ENCODE data around the gene GSTO2. TPM values are rescaled to one million over a fixed set of nuclear protein-coding genes. Genes with fewer than 3 reads are reported as not detected.

The GSTO2 gene
- total and polyA plus RNA-seq, 10 donors = 0.32 to 1.4 (median 0.91) TPM

DNA sequence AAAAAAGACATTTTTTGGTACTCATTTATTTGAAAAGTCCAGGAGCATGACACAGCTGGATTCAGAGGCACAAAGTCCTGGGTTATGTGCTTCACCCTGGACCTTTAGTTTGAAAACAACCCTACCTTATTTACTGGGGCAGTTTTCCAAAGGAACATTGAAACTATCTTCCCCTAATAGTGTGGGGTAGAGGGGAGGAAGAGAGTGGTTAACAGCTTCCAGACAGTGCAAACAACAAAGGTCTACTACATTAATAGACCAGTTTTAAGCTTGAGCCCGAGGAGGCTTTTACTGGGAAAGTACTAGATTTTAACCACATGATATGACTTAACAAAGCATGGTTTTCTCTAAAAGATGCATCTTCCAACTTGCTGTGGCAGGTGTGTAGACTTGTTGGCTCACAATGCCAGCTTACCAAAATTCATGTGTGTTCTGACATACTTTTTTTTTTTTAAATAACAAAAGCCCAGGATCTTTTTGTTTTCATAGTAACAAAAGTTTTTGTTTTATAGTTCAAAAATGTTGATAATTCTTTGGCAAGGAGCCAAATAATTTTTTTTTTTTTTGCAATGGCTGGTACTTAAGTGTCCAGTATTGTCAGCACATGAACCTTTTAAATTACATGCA, 12.5 kb upstream of the GSTO2 start:
- no peak for TF ChIP-seq POLR2A (IDR thresholded peaks at IDR 0.05)
- TF ChIP-seq, protein P1, sequence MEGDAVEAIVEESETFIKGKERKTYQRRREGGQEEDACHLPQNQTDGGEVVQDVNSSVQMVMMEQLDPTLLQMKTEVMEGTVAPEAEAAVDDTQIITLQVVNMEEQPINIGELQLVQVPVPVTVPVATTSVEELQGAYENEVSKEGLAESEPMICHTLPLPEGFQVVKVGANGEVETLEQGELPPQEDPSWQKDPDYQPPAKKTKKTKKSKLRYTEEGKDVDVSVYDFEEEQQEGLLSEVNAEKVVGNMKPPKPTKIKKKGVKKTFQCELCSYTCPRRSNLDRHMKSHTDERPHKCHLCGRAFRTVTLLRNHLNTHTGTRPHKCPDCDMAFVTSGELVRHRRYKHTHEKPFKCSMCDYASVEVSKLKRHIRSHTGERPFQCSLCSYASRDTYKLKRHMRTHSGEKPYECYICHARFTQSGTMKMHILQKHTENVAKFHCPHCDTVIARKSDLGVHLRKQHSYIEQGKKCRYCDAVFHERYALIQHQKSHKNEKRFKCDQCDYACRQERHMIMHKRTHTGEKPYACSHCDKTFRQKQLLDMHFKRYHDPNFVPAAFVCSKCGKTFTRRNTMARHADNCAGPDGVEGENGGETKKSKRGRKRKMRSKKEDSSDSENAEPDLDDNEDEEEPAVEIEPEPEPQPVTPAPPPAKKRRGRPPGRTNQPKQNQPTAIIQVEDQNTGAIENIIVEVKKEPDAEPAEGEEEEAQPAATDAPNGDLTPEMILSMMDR (IDR thresholded peaks at IDR 0.05 in 8 of 11, conservative IDR thresholded peaks at IDR 0.05 in 3 of 11) = no peak
- no peak for TF ChIP-seq POLR2AphosphoS5 (IDR thresholded peaks at IDR 0.05)
- WGBS, 5 donors = 4 to 12% (median 7%) methylated on average over 1 of the region's 1 CpG
- H3K9me3 ChIP-seq = no peaks in the 10 kb centered on the region
- peak overlapping the region in 7 of 8 donors; percentile 79 to 94 (median 93) for H3K4me3 ChIP-seq
- intact Hi-C loops (cut with DNase I; ENCODE audit: low total_unique reads) = no loop called here
- H3K27me3 ChIP-seq (replicated peaks in 1 of 7) = no peaks in the 10 kb centered on the region
- H3K27ac ChIP-seq = peak overlapping the region; percentile 87 to 99 (median 97)
- DNase-seq = no peak
- H3K4me1 ChIP-seq = peaks cover 36 to 76% (median 69%) of the 10 kb centered on the region in 6 donors
- peaks cover 0 to 45% (median 27%) of the 10 kb centered on the region in 6 donors for H3K36me3 ChIP-seq

DNA sequence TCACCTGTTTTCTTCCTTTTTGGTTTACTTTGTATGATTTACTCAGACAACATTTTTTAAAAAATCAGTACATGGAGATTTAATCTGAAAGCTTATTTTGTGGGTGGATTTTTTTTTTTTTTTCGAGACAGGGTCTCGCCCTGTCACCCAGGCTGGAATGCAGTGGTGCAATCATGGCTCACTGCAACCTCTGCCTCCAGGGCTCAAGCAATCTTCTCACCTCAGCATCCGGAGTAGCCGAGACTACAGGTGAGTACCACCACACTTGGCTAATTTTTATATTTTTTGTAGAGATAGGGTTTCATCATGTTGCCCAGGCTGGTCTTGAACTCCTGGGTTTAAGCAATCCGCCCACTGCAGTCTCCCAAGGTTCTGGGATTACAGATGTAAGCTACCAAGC, 11.7 kb upstream of the GSTO2 start:
- TF ChIP-seq, protein P1 (IDR thresholded peaks at IDR 0.05 in 8 of 11, conservative IDR thresholded peaks at IDR 0.05 in 3 of 11) = no peak
- TF ChIP-seq POLR2AphosphoS5 (IDR thresholded peaks at IDR 0.05) = no peak
- TF ChIP-seq POLR2A (IDR thresholded peaks at IDR 0.05) = no peak
- intact Hi-C loops (cut with DNase I; ENCODE audit: low total_unique reads) = no loop called here
- Histone ChIP-seq H3K27me3 (replicated peaks in 1 of 7) (no peaks in the 10 kb centered on the region), H3K36me3 (peaks cover 0 to 53% (median 32%) of the 10 kb centered on the region in 6 donors), H3K4me3 (no peak overlapping the region), H3K4me1 (peaks cover 36 to 84% (median 72%) of the 10 kb centered on the region in 6 donors), H3K27ac (peak overlapping the region in 7 of 8 donors; percentile 12 to 97 (median 45)), H3K9me3 (no peaks in the 10 kb centered on the region)
- 87 to 94% (median 89%) methylated on average over 5 of the region's 5 CpGs for WGBS, 5 donors
- DNase-seq = no peak

- 66 to 83% (median 73%) methylated on average over 3 of the region's 3 CpGs for WGBS, 5 donors
- no peak overlapping the region for H3K4me3 ChIP-seq
- no peak for TF ChIP-seq POLR2AphosphoS5 (IDR thresholded peaks at IDR 0.05)
- TF ChIP-seq POLR2A (IDR thresholded peaks at IDR 0.05) = no peak
- TF ChIP-seq, protein P1 (IDR thresholded peaks at IDR 0.05 in 8 of 11, conservative IDR thresholded peaks at IDR 0.05 in 3 of 11) = no peak
- no peaks in the 10 kb centered on the region for H3K27me3 ChIP-seq (replicated peaks in 1 of 7)
- no peaks in the 10 kb centered on the region for H3K9me3 ChIP-seq
- intact Hi-C loops (cut with DNase I; ENCODE audit: low total_unique reads) = no loop called here
- H3K36me3 ChIP-seq = peaks cover 0 to 63% (median 41%) of the 10 kb centered on the region in 6 donors
- H3K27ac ChIP-seq = peak overlapping the region in 5 of 8 donors; percentile 37 to 97 (median 45)
- peaks cover 36 to 92% (median 78%) of the 10 kb centered on the region in 6 donors for H3K4me1 ChIP-seq
- DNase-seq = no peak
Observed at GRCh38 chr10:104258209-104258608, 10.8 kb upstream of the GSTO2 start.

DNA sequence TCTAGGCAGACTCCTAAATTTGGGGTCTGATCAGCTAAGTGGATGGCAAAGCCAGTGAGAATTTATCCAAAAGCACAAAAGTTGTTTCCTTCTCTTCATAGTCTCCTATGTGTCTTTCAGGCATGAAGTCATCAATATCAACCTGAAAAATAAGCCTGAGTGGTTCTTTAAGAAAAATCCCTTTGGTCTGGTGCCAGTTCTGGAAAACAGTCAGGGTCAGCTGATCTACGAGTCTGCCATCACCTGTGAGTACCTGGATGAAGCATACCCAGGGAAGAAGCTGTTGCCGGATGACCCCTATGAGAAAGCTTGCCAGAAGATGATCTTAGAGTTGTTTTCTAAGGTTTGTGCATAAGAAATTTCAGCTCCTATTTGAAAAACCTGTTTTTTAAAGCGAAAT, 9.5 kb upstream of the GSTO2 start:
- Histone ChIP-seq H3K9me3 (no peaks in the 10 kb centered on the region), H3K36me3 (peaks cover 0 to 75% (median 46%) of the 10 kb centered on the region in 6 donors), H3K27me3 (replicated peaks in 1 of 7) (no peaks in the 10 kb centered on the region), H3K27ac (peak overlapping the region in 4 of 8 donors; percentile 4 to 97 (median 62)), H3K4me3 (no peak overlapping the region), H3K4me1 (peaks cover 40 to 92% (median 78%) of the 10 kb centered on the region in 6 donors)
- intact Hi-C loops (cut with DNase I; ENCODE audit: low total_unique reads) = no loop called here
- WGBS, 5 donors = 91 to 97% (median 94%) methylated on average over 3 of the region's 3 CpGs
- no peak for DNase-seq
- TF ChIP-seq, protein P1 (IDR thresholded peaks at IDR 0.05 in 8 of 11, conservative IDR thresholded peaks at IDR 0.05 in 3 of 11) = no peak
- TF ChIP-seq POLR2A (IDR thresholded peaks at IDR 0.05) (no peak), POLR2AphosphoS5 (IDR thresholded peaks at IDR 0.05) (no peak)
